ENCODE measurements around the gene EVI2A.

DNA sequence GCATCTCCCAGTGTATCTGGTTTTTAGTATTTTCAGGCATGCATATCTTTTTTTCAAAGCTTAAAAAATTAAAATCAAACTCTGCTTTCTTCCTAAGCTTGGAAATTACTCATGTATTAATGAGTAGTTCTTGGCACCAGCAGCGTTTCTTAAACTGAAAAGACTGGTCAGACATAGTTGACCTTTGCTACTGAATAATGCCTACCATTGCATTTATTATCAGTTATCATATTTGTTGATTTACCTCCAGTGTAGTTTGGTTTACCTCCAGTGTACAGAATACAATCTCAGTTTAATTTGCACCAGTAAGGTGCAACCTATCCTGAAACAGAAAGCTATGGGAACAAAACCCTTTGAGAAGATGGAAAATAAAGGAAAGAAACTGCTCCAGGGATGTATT is 34.5 kb upstream of the EVI2A start:
- TF ChIP-seq, protein P1, sequence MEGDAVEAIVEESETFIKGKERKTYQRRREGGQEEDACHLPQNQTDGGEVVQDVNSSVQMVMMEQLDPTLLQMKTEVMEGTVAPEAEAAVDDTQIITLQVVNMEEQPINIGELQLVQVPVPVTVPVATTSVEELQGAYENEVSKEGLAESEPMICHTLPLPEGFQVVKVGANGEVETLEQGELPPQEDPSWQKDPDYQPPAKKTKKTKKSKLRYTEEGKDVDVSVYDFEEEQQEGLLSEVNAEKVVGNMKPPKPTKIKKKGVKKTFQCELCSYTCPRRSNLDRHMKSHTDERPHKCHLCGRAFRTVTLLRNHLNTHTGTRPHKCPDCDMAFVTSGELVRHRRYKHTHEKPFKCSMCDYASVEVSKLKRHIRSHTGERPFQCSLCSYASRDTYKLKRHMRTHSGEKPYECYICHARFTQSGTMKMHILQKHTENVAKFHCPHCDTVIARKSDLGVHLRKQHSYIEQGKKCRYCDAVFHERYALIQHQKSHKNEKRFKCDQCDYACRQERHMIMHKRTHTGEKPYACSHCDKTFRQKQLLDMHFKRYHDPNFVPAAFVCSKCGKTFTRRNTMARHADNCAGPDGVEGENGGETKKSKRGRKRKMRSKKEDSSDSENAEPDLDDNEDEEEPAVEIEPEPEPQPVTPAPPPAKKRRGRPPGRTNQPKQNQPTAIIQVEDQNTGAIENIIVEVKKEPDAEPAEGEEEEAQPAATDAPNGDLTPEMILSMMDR (IDR thresholded peaks at IDR 0.05), result no peak
- no peak for TF ChIP-seq POLR2A (IDR thresholded peaks at IDR 0.05)

All from adrenal gland (tissue), 5 donors.